Spleen (tissue), 7 donors: ENCODE data around the gene ADGRV1.

ENCODE experiments used
- POLR2A ChIP-seq, 3 donors: fragments of 450-650 bp; IDR thresholded peaks; one replicate each; pipeline ENCODE4 v1.5.1; 2017; ENCODE audit warnings: antibody characterized with exemption in 3 of 3, mild to moderate bottlenecking in 1 of 3
- TF ChIP-seq, protein P1 (sequence below), 11 experiments: fragments of 200-600 bp in 7 of 11; fragments of 450-650 bp in 4 of 11; sonication (generic) in 4 of 11; IDR thresholded peaks in 8 of 11; conservative IDR thresholded peaks in 3 of 11; 1 replicate in 7 of 11; 2 replicates in 4 of 11; pipeline versions ENCODE4 v1.4.0 to v1.8.0; 2016 to 2021; ENCODE audit warnings: antibody characterized with exemption in 11 of 11, inconsistent platforms in 4 of 11, mild to moderate bottlenecking in 1 of 11
- donor health status: DM: no; HTN: no; CAD: no; lungs with moderate emphysema.
- donor health status: DM: no; HTN: no; CAD: no.
- donor health status: DM: no; HTN: no; CAD: no.

DNA sequence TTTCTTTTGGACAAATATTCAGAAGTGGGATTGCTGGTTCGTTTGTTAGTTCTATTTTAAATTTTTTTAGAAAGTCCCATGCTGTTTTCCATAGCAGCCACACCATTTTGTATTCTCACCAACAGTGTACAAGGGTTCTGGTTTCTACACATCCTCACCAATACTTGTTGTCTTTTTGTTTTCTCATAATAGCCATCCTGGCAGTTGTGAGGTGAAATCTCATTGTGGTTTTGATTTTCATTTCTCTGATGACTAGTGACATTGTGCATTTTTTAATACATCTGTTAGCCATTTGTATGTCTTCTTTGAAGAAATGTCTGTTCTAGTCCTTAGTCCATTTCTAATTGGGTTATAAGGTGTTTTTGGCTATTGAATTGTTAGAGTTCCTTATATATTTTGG, 610.3 kb downstream of the ADGRV1 start:
- TF ChIP-seq, protein P1, sequence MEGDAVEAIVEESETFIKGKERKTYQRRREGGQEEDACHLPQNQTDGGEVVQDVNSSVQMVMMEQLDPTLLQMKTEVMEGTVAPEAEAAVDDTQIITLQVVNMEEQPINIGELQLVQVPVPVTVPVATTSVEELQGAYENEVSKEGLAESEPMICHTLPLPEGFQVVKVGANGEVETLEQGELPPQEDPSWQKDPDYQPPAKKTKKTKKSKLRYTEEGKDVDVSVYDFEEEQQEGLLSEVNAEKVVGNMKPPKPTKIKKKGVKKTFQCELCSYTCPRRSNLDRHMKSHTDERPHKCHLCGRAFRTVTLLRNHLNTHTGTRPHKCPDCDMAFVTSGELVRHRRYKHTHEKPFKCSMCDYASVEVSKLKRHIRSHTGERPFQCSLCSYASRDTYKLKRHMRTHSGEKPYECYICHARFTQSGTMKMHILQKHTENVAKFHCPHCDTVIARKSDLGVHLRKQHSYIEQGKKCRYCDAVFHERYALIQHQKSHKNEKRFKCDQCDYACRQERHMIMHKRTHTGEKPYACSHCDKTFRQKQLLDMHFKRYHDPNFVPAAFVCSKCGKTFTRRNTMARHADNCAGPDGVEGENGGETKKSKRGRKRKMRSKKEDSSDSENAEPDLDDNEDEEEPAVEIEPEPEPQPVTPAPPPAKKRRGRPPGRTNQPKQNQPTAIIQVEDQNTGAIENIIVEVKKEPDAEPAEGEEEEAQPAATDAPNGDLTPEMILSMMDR (IDR thresholded peaks at IDR 0.05 in 8 of 11, conservative IDR thresholded peaks at IDR 0.05 in 3 of 11): no peak
- TF ChIP-seq POLR2A (IDR thresholded peaks at IDR 0.05): no peak
